ENCODE data around the gene CRYBA4. TPM values are rescaled to one million over a fixed set of nuclear protein-coding genes. Genes with fewer than 3 reads are reported as not detected.
A peak's percentile ranks its signal among the peaks of the same experiment; 100 is the strongest.

Gene CRYBA4
- total RNA-seq, 1 donor, result not detected

- Histone ChIP-seq H3K9me3 (ENCODE audit: low read depth, low read length) (no peaks in the 10 kb centered on the region), H3K79me2 (ENCODE audit: insufficient read depth, low read length) (peaks cover 32% of the 10 kb centered on the region), H4K20me1 (ENCODE audit: insufficient read depth, low read length) (peaks cover 3% of the 10 kb centered on the region), H3K4me1 (ENCODE audit: insufficient read depth, low read length) (peaks cover 19% of the 10 kb centered on the region), H3K4me2 (ENCODE audit: insufficient read depth, low read length) (peak overlapping the region; percentile 100), H3K4me3 (ENCODE audit: insufficient read depth, low read length) (peak overlapping the region; percentile 96), H3K27me3 (ENCODE audit: insufficient read depth, low read length) (no peaks in the 10 kb centered on the region), H3K27ac (ENCODE audit: low read depth, low read length) (no peak overlapping the region), H3K36me3 (ENCODE audit: insufficient read depth, low read length) (no peaks in the 10 kb centered on the region), H2AFZ (ENCODE audit: low read length) (no peak overlapping the region)
- TF ChIP-seq, protein P1, sequence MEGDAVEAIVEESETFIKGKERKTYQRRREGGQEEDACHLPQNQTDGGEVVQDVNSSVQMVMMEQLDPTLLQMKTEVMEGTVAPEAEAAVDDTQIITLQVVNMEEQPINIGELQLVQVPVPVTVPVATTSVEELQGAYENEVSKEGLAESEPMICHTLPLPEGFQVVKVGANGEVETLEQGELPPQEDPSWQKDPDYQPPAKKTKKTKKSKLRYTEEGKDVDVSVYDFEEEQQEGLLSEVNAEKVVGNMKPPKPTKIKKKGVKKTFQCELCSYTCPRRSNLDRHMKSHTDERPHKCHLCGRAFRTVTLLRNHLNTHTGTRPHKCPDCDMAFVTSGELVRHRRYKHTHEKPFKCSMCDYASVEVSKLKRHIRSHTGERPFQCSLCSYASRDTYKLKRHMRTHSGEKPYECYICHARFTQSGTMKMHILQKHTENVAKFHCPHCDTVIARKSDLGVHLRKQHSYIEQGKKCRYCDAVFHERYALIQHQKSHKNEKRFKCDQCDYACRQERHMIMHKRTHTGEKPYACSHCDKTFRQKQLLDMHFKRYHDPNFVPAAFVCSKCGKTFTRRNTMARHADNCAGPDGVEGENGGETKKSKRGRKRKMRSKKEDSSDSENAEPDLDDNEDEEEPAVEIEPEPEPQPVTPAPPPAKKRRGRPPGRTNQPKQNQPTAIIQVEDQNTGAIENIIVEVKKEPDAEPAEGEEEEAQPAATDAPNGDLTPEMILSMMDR (IDR thresholded peaks at IDR 0.05; ENCODE audit: extremely low read depth, low read depth, low read length), result no peak
- DNase-seq (ENCODE audit: insufficient read length, low spot score, missing footprints), result no peak
Measured at GRCh38 chr22:26674211-26675190, 52.7 kb downstream of the CRYBA4 start.

- no peaks in the 10 kb centered on the region for H3K9me3 ChIP-seq (ENCODE audit: low read depth, low read length)
- TF ChIP-seq, protein P1 (IDR thresholded peaks at IDR 0.05; ENCODE audit: extremely low read depth, low read depth, low read length), result no peak
- peaks cover 37% of the 10 kb centered on the region for H3K79me2 ChIP-seq (ENCODE audit: insufficient read depth, low read length)
- peaks cover 19% of the 10 kb centered on the region for H3K4me1 ChIP-seq (ENCODE audit: insufficient read depth, low read length)
- no peak overlapping the region for H3K27ac ChIP-seq (ENCODE audit: low read depth, low read length)
- no peak overlapping the region for H2AFZ ChIP-seq (ENCODE audit: low read length)
- peaks cover 3% of the 10 kb centered on the region for H4K20me1 ChIP-seq (ENCODE audit: insufficient read depth, low read length)
- H3K27me3 ChIP-seq (ENCODE audit: insufficient read depth, low read length), result no peaks in the 10 kb centered on the region
- DNase-seq (ENCODE audit: insufficient read length, low spot score, missing footprints), result no peak
- no peak overlapping the region for H3K4me2 ChIP-seq (ENCODE audit: insufficient read depth, low read length)
- no peaks in the 10 kb centered on the region for H3K36me3 ChIP-seq (ENCODE audit: insufficient read depth, low read length)
- no peak overlapping the region for H3K4me3 ChIP-seq (ENCODE audit: insufficient read depth, low read length)
Measured at GRCh38 chr22:26675687-26676268, 54.0 kb downstream of the CRYBA4 start.

- H3K27me3 ChIP-seq (ENCODE audit: insufficient read depth, low read length), result no peaks in the 10 kb centered on the region
- H3K36me3 ChIP-seq (ENCODE audit: insufficient read depth, low read length), result no peaks in the 10 kb centered on the region
- peak; percentile 42 for DNase-seq (ENCODE audit: insufficient read length, low spot score, missing footprints)
- H3K4me2 ChIP-seq (ENCODE audit: insufficient read depth, low read length), result no peak overlapping the region
- TF ChIP-seq, protein P1 (IDR thresholded peaks at IDR 0.05; ENCODE audit: extremely low read depth, low read depth, low read length), result no peak
- no peak overlapping the region for H3K4me3 ChIP-seq (ENCODE audit: insufficient read depth, low read length)
- H3K27ac ChIP-seq (ENCODE audit: low read depth, low read length), result no peak overlapping the region
- peaks cover 4% of the 10 kb centered on the region for H3K9me3 ChIP-seq (ENCODE audit: low read depth, low read length)
- peaks cover 37% of the 10 kb centered on the region for H3K79me2 ChIP-seq (ENCODE audit: insufficient read depth, low read length)
- H2AFZ ChIP-seq (ENCODE audit: low read length), result no peak overlapping the region
- H4K20me1 ChIP-seq (ENCODE audit: insufficient read depth, low read length), result peaks cover 3% of the 10 kb centered on the region
- H3K4me1 ChIP-seq (ENCODE audit: insufficient read depth, low read length), result peaks cover 28% of the 10 kb centered on the region
Measured at GRCh38 chr22:26677217-26677616, 55.5 kb downstream of the CRYBA4 start.
